ENCODE measurements around the gene DACT3. TPM values are rescaled to one million over a fixed set of nuclear protein-coding genes. Genes with fewer than 3 reads are reported as not detected.

DACT3 gene
- total and polyA plus RNA-seq, 8 donors = 6.1 to 29.9 (median 10.4) TPM

DNA sequence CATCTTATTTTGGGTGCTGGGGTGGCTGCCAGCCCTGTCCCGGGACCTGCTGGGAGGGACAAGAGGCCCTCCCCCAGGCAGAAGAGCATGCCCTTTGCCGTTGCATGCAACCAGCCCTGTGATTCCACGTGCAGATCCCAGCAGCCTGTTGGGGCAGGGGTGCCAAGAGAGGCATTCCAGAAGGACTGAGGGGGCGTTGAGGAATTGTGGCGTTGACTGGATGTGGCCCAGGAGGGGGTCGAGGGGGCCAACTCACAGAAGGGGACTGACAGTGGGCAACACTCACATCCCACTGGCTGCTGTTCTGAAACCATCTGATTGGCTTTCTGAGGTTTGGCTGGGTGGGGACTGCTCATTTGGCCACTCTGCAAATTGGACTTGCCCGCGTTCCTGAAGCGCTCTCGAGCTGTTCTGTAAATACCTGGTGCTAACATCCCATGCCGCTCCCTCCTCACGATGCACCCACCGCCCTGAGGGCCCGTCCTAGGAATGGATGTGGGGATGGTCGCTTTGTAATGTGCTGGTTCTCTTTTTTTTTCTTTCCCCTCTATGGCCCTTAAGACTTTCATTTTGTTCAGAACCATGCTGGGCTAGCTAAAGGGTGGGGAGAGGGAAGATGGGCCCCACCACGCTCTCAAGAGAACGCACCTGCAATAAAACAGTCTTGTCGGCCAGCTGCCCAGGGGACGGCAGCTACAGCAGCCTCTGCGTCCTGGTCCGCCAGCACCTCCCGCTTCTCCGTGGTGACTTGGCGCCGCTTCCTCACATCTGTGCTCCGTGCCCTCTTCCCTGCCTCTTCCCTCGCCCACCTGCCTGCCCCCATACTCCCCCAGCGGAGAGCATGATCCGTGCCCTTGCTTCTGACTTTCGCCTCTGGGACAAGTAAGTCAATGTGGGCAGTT, 51.2 kb downstream of the DACT3 start:
- TF ChIP-seq EP300 (IDR thresholded peaks at IDR 0.05) (no peak), POLR2A (IDR thresholded peaks at IDR 0.05) (no peak), POLR2AphosphoS5 (IDR thresholded peaks at IDR 0.05) (no peak)
- TF ChIP-seq, protein P1, sequence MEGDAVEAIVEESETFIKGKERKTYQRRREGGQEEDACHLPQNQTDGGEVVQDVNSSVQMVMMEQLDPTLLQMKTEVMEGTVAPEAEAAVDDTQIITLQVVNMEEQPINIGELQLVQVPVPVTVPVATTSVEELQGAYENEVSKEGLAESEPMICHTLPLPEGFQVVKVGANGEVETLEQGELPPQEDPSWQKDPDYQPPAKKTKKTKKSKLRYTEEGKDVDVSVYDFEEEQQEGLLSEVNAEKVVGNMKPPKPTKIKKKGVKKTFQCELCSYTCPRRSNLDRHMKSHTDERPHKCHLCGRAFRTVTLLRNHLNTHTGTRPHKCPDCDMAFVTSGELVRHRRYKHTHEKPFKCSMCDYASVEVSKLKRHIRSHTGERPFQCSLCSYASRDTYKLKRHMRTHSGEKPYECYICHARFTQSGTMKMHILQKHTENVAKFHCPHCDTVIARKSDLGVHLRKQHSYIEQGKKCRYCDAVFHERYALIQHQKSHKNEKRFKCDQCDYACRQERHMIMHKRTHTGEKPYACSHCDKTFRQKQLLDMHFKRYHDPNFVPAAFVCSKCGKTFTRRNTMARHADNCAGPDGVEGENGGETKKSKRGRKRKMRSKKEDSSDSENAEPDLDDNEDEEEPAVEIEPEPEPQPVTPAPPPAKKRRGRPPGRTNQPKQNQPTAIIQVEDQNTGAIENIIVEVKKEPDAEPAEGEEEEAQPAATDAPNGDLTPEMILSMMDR (IDR thresholded peaks at IDR 0.05) = no peak
- peak in 1 of 2 donors; percentile 7 for DNase-seq
- H3K36me3 ChIP-seq = peaks cover 51 to 62% (median 59%) of the 10 kb centered on the region in 4 donors
- H3K27me3 ChIP-seq = no peaks in the 10 kb centered on the region
- intact Hi-C loops (cut with DNase I; ENCODE audit: low total_unique reads) = loop anchor here (5.0 kb wide), 1 partner anchor 53 kb away; the partner anchor contains the start of gene DACT3
- H3K27ac ChIP-seq = no peak overlapping the region
- no peak overlapping the region for H3K4me3 ChIP-seq
- 80 to 87% (median 84%) methylated on average over 30 of the region's 30 CpGs for WGBS, 5 donors
- H3K4me1 ChIP-seq = peaks cover 12 to 40% (median 19%) of the 10 kb centered on the region in 4 donors
- H3K9me3 ChIP-seq = no peaks in the 10 kb centered on the region

DNA sequence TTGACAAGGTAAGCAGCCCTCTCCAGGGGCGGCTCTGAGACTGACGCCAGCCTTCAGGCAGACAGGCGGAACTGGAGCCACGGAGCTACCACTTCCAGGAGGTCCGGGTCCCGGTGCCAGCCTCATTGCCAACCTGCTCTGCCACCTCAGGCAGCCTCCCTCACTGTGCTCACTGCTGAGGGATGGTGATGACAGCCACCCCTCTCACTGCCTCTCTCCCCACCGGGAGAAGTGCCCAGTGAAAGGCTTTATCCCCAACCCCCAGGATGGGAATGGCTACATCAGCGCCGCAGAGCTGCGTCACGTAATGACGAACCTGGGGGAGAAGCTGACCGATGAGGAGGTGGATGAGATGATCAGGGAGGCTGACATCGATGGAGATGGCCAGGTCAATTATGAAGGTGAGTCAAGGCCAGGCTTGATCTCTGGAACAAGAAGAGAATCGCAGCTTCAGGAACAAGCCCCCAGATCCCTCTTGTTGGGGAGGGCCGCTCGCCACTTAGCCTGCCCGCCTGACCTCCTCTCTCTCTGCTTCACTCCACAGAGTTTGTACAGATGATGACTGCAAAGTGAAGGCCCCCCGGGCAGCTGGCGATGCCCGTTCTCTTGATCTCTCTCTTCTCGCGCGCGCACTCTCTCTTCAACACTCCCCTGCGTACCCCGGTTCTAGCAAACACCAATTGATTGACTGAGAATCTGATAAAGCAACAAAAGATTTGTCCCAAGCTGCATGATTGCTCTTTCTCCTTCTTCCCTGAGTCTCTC, 52.2 kb downstream of the DACT3 start:
- no peak for DNase-seq
- H3K27ac ChIP-seq = no peak overlapping the region
- H3K9me3 ChIP-seq = no peaks in the 10 kb centered on the region
- H3K4me1 ChIP-seq = peaks cover 16 to 42% (median 23%) of the 10 kb centered on the region in 4 donors
- TF ChIP-seq, protein P1 (IDR thresholded peaks at IDR 0.05) = no peak
- TF ChIP-seq EP300 (IDR thresholded peaks at IDR 0.05) = no peak
- peaks cover 51 to 62% (median 59%) of the 10 kb centered on the region in 4 donors for H3K36me3 ChIP-seq
- no peak overlapping the region for H3K4me3 ChIP-seq
- no peaks in the 10 kb centered on the region for H3K27me3 ChIP-seq
- intact Hi-C loops (cut with DNase I; ENCODE audit: low total_unique reads) = no loop called here
- 90 to 94% (median 92%) methylated on average over 27 of the region's 27 CpGs for WGBS, 5 donors

DNA sequence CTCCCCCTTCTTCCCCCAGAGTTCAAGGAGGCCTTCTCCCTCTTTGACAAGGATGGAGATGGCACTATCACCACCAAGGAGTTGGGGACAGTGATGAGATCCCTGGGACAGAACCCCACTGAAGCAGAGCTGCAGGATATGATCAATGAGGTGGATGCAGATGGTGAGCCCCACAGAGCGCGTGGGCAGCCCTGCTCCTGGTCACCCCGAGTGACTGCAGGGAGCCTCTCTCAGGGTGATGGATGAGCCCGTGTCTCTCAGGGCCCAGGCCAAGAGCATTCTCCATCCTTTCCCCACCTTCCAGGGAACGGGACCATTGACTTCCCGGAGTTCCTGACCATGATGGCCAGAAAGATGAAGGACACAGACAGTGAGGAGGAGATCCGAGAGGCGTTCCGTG, 52.8 kb downstream of the DACT3 start:
- Histone ChIP-seq H3K4me3 (no peak overlapping the region), H3K27me3 (no peaks in the 10 kb centered on the region), H3K36me3 (peaks cover 51 to 62% (median 59%) of the 10 kb centered on the region in 4 donors), H3K4me1 (peaks cover 21 to 48% (median 29%) of the 10 kb centered on the region in 4 donors), H3K27ac (no peak overlapping the region), H3K9me3 (no peaks in the 10 kb centered on the region)
- no peak for TF ChIP-seq POLR2A (IDR thresholded peaks at IDR 0.05)
- no peak for TF ChIP-seq EP300 (IDR thresholded peaks at IDR 0.05)
- no peak for TF ChIP-seq POLR2AphosphoS5 (IDR thresholded peaks at IDR 0.05)
- TF ChIP-seq, protein P1 (IDR thresholded peaks at IDR 0.05) = no peak
- intact Hi-C loops (cut with DNase I; ENCODE audit: low total_unique reads) = no loop called here
- 91 to 98% (median 96%) methylated on average over 9 of the region's 9 CpGs for WGBS, 5 donors
- no peak for DNase-seq

DNA sequence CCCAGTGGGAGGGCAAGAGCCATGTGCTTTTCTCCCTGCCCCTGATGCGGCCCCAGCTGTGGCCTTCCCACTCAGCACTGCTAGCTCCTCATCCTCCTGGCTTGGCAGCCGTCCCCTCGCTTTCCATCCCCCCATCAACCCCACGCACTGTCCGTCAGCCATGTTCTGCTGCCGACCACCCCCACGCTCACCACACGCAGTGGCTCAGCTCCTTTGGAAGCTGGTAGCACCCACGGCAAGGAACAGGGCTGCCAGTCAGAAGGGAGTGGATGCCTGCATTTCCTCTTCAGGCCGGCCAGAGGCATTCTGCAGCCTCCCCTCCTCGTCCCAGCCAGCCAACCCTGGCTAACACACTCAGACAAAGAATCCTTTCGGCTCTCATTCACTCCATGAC, 53.5 kb downstream of the DACT3 start:
- intact Hi-C loops (cut with DNase I; ENCODE audit: low total_unique reads) = no loop called here
- H3K4me1 ChIP-seq = peaks cover 29 to 55% (median 36%) of the 10 kb centered on the region in 4 donors
- peaks cover 51 to 62% (median 59%) of the 10 kb centered on the region in 4 donors for H3K36me3 ChIP-seq
- TF ChIP-seq EP300 (IDR thresholded peaks at IDR 0.05) (no peak), POLR2AphosphoS5 (IDR thresholded peaks at IDR 0.05) (no peak), POLR2A (IDR thresholded peaks at IDR 0.05) (no peak)
- TF ChIP-seq, protein P1 (IDR thresholded peaks at IDR 0.05) = no peak
- no peaks in the 10 kb centered on the region for H3K27me3 ChIP-seq
- no peak overlapping the region for H3K4me3 ChIP-seq
- H3K9me3 ChIP-seq = no peaks in the 10 kb centered on the region
- H3K27ac ChIP-seq = no peak overlapping the region
- DNase-seq = peak in 1 of 2 donors; percentile 9
- WGBS, 5 donors = 80 to 91% (median 89%) methylated on average over 12 of the region's 12 CpGs

Data from stomach (tissue), 9 donors.